WERI-Rb-1 (cell line): ENCODE results near the gene ZNF358.

ENCODE experiments used
- DNase-seq: peaks from one replicate; pipeline ENCODE4 v3.0.0-alpha.2; 2020
- H3K27ac ChIP-seq: fragments of 250-450 bp; sonication (Bioruptor Pico); 2 replicates; pipeline ENCODE4 v1.5.1; 2020; ENCODE audit warnings: mild to moderate bottlenecking, moderate library complexity
- H3K27me3 ChIP-seq: fragments of 250-450 bp; sonication (Bioruptor Pico); 2 replicates; pipeline ENCODE4 v1.5.1; 2021; ENCODE audit warnings: mild to moderate bottlenecking, low read depth, moderate library complexity; ENCODE audit not compliant: insufficient read depth, severe bottlenecking
- H3K36me3 ChIP-seq: fragments of 250-450 bp; sonication (Bioruptor Pico); 2 replicates; pipeline ENCODE4 v1.5.1; 2020; ENCODE audit warnings: mild to moderate bottlenecking, moderate library complexity
- H3K4me3 ChIP-seq: 2 replicates; pipeline ENCODE4 v1.5.1; 2011; ENCODE audit warnings: low read depth, mild to moderate bottlenecking, control low read depth, low read length
- H3K9me3 ChIP-seq: fragments of 250-450 bp; sonication (Bioruptor Pico); 2 replicates; pipeline ENCODE4 v1.5.1; 2021; ENCODE audit warnings: mild to moderate bottlenecking, moderate library complexity; ENCODE audit not compliant: severe bottlenecking
- TF ChIP-seq, protein P1 (sequence below): IDR thresholded peaks from 2 replicates; pipeline ENCODE4 v1.5.1; 2011; ENCODE audit warnings: low read depth, mild to moderate bottlenecking, control low read depth, inconsistent platforms, low read length

Gene ZNF358

GRCh38 chr19:7544626-7545025 lies 28.7 kb downstream of the ZNF358 start:
- Histone ChIP-seq H3K36me3 (no peaks in the 10 kb centered on the region), H3K9me3 (no peaks in the 10 kb centered on the region), H3K27me3 (no peaks in the 10 kb centered on the region), H3K4me3 (no peak overlapping the region), H3K27ac (no peak overlapping the region)
- TF ChIP-seq, protein P1, sequence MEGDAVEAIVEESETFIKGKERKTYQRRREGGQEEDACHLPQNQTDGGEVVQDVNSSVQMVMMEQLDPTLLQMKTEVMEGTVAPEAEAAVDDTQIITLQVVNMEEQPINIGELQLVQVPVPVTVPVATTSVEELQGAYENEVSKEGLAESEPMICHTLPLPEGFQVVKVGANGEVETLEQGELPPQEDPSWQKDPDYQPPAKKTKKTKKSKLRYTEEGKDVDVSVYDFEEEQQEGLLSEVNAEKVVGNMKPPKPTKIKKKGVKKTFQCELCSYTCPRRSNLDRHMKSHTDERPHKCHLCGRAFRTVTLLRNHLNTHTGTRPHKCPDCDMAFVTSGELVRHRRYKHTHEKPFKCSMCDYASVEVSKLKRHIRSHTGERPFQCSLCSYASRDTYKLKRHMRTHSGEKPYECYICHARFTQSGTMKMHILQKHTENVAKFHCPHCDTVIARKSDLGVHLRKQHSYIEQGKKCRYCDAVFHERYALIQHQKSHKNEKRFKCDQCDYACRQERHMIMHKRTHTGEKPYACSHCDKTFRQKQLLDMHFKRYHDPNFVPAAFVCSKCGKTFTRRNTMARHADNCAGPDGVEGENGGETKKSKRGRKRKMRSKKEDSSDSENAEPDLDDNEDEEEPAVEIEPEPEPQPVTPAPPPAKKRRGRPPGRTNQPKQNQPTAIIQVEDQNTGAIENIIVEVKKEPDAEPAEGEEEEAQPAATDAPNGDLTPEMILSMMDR, result no peak
- no peak for DNase-seq

DNA sequence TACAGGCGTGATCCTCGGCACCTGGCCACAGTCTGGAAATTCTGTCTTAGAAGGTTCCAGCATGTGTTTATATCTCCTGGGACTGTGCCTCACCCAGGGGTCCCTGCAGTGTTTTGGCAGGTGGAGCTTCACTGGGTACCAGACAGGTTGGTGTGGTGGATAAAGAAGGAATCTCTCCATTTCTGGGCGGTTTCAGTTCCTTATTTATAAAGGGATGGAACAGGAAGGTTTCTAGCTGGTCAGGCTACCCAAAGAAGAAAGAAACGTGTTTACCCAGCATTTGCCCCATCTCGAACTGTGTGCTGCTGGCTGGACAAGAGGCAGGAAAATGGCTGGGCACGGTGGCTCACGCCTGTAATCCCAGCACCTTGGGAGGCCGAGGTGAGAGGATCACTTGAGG lies 29.4 kb downstream of the ZNF358 start:
- H3K4me3 ChIP-seq, result no peak overlapping the region
- DNase-seq, result no peak
- no peaks in the 10 kb centered on the region for H3K9me3 ChIP-seq
- H3K27me3 ChIP-seq, result no peaks in the 10 kb centered on the region
- TF ChIP-seq, protein P1, result no peak
- no peak overlapping the region for H3K27ac ChIP-seq
- no peaks in the 10 kb centered on the region for H3K36me3 ChIP-seq

DNA sequence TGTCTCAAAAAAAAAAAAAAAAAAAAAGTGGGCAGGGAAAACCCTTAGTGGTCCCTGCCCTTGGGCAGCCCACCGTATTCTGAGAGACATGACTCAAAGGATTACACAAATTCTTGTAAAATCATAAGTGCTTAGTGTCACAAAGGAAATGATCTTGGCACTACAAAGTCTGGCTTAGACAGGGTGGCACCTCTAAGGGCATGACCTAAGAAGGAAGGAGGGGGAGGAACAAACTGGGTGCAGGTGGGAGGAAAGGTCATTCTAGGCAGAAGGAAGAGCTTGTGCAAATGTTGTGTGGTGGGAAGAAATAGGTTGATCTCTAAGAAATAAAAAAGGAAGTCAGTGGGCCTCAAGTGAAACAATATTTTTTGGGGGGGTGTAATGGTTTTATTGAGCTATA lies 30.0 kb downstream of the ZNF358 start:
- TF ChIP-seq, protein P1, result no peak
- H3K4me3 ChIP-seq, result no peak overlapping the region
- no peaks in the 10 kb centered on the region for H3K36me3 ChIP-seq
- no peaks in the 10 kb centered on the region for H3K9me3 ChIP-seq
- no peak overlapping the region for H3K27ac ChIP-seq
- no peaks in the 10 kb centered on the region for H3K27me3 ChIP-seq
- DNase-seq, result no peak

DNA sequence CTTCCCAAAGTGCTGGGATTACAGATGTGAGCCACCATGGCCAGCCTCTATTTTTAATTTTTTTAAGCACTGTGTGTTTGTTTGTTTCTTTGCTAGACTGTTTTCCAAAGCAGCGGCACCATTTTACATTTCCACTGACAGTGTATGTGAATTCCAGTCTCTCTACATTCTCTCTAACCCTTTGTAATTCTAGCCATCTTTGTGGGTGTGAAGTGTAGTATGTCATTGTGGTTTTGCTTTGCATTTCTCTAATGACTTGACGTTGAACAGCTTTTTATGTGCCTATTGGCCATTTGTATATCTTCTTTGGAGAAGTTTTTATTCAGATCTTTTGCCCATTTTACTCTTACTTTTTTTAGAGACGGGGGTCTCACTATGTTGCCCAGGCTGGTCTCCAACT lies 31.3 kb downstream of the ZNF358 start:
- no peak for DNase-seq
- no peak overlapping the region for H3K27ac ChIP-seq
- H3K36me3 ChIP-seq, result no peaks in the 10 kb centered on the region
- TF ChIP-seq, protein P1, result no peak
- no peaks in the 10 kb centered on the region for H3K9me3 ChIP-seq
- H3K27me3 ChIP-seq, result no peaks in the 10 kb centered on the region
- no peak overlapping the region for H3K4me3 ChIP-seq

GRCh38 chr19:7549429-7550148 lies 33.7 kb downstream of the ZNF358 start:
- TF ChIP-seq, protein P1, result no peak
- no peaks in the 10 kb centered on the region; the same call in 1 of the 2 replicates for H3K36me3 ChIP-seq
- no peaks in the 10 kb centered on the region for H3K27me3 ChIP-seq
- H3K27ac ChIP-seq, result no peak overlapping the region
- no peak for DNase-seq
- H3K4me3 ChIP-seq, result no peak overlapping the region
- H3K9me3 ChIP-seq, result no peaks in the 10 kb centered on the region

GRCh38 chr19:7550169-7550770 lies 34.4 kb downstream of the ZNF358 start:
- DNase-seq, result no peak
- Histone ChIP-seq H3K4me3 (no peak overlapping the region), H3K36me3 (no peaks in the 10 kb centered on the region; the same call in 1 of the 2 replicates), H3K27me3 (no peaks in the 10 kb centered on the region), H3K27ac (no peak overlapping the region), H3K9me3 (no peaks in the 10 kb centered on the region)
- TF ChIP-seq, protein P1, result no peak
